Neuronal stem cell (in vitro differentiated cells): Measurements from ENCODE around the gene IFI35.
A peak's percentile ranks its signal among the peaks of the same experiment; 100 is the strongest.
"Not testable (repeated sequence)": the region's sequence is repeated elsewhere in the genome, so short reads cannot be mapped to it uniquely, and the experiment has no call there.

ENCODE experiments used
- DNase-seq: peaks from one replicate; pipeline ENCODE4 v3.0.0-alpha.2; 2013; ENCODE audit warnings: low spot score
- H2AFZ ChIP-seq: one replicate; pipeline ENCODE4 v1.6.1; 2013; ENCODE audit warnings: mild to moderate bottlenecking, low read length, inconsistent platforms
- H2AK5ac ChIP-seq: 2 replicates; pipeline ENCODE4 v1.6.1; 2013; ENCODE audit warnings: low read depth, mild to moderate bottlenecking, inconsistent platforms, low read length, moderate library complexity, mixed read lengths
- H2BK120ac ChIP-seq: 2 replicates; pipeline ENCODE4 v1.6.1; 2013; ENCODE audit warnings: low read depth, mild to moderate bottlenecking, inconsistent platforms, low read length, moderate library complexity, mixed read lengths
- H2BK12ac ChIP-seq: one replicate; pipeline ENCODE4 v1.6.1; 2013; ENCODE audit warnings: low read length, inconsistent platforms
- H2BK15ac ChIP-seq: 2 replicates; pipeline ENCODE4 v1.6.1; 2013; ENCODE audit warnings: mild to moderate bottlenecking, low read length, inconsistent platforms, mixed read lengths
- H2BK5ac ChIP-seq: one replicate; pipeline ENCODE4 v1.6.1; 2013; ENCODE audit warnings: inconsistent platforms, mild to moderate bottlenecking, low read length, moderate library complexity
- H3K14ac ChIP-seq: one replicate; pipeline ENCODE4 v1.6.1; 2013; ENCODE audit warnings: low read length, inconsistent platforms
- H3K18ac ChIP-seq: 2 replicates; pipeline ENCODE4 v1.6.1; 2013; ENCODE audit warnings: low read length, inconsistent platforms
- H3K23ac ChIP-seq: 2 replicates; pipeline ENCODE4 v1.6.1; 2013; ENCODE audit warnings: low read depth, mild to moderate bottlenecking, mixed read lengths, low read length, inconsistent platforms; ENCODE audit not compliant: poor library complexity
- H3K27ac ChIP-seq: replicated peaks from 3 replicates; pipeline ENCODE4 v1.5.1; 2013; ENCODE audit warnings: low read length, inconsistent platforms
- H3K27me3 ChIP-seq, 3 experiments: 2 replicates each; pipeline ENCODE4 v1.6.1; 2013; ENCODE audit warnings: low read length in 3 of 3, mild to moderate bottlenecking in 2 of 3, inconsistent platforms in 1 of 3, low read depth in 1 of 3, mixed read lengths in 1 of 3, moderate library complexity in 1 of 3; ENCODE audit not compliant: control insufficient read depth in 3 of 3, insufficient read depth in 3 of 3
- H3K36me3 ChIP-seq, 2 donors: replicated peaks in 1 of 2; 2 replicates each; pipeline ENCODE4 v1.6.1; 2013; ENCODE audit warnings: low read length in 2 of 2; ENCODE audit not compliant: control insufficient read depth in 2 of 2, insufficient read depth in 2 of 2
- H3K4ac ChIP-seq: 2 replicates; pipeline ENCODE4 v1.6.1; 2013; ENCODE audit warnings: inconsistent platforms, mild to moderate bottlenecking, low read length, moderate library complexity
- H3K4me1 ChIP-seq, 2 donors: 1 replicate in 1 of 2; 2 replicates in 1 of 2; pipeline ENCODE4 v1.6.1; 2013; ENCODE audit warnings: low read length in 2 of 2, low read depth in 1 of 2; ENCODE audit not compliant: control insufficient read depth in 2 of 2, insufficient read depth in 1 of 2
- H3K4me2 ChIP-seq: one replicate; pipeline ENCODE4 v1.6.1; 2013; ENCODE audit warnings: mild to moderate bottlenecking, low read length, inconsistent platforms; ENCODE audit not compliant: insufficient read depth, poor library complexity, severe bottlenecking
- H3K4me3 ChIP-seq, 2 donors: 2 replicates each; pipeline ENCODE4 v1.5.1; 2013; ENCODE audit warnings: low read length in 2 of 2, mild to moderate bottlenecking in 2 of 2, inconsistent platforms in 1 of 2, moderate library complexity in 1 of 2
- H3K79me1 ChIP-seq: one replicate; pipeline ENCODE4 v1.6.1; 2013; ENCODE audit warnings: low read depth, mild to moderate bottlenecking, inconsistent platforms, low read length, moderate library complexity
- H3K9ac ChIP-seq: one replicate; pipeline ENCODE4 v1.6.1; 2013; ENCODE audit warnings: mild to moderate bottlenecking, low read depth, low read length, inconsistent platforms; ENCODE audit not compliant: poor library complexity
- H3K9me3 ChIP-seq, 2 donors: replicated peaks in 1 of 2; 2 replicates each; pipeline versions ENCODE3 to v1.6.1; 2013; ENCODE audit warnings: low read length in 2 of 2, mild to moderate bottlenecking in 2 of 2, inconsistent platforms in 1 of 2, low read depth in 1 of 2, mixed read lengths in 1 of 2, moderate library complexity in 1 of 2; ENCODE audit not compliant: control insufficient read depth in 2 of 2, insufficient read depth in 1 of 2
- H4K8ac ChIP-seq: one replicate; pipeline ENCODE4 v1.6.1; 2013; ENCODE audit warnings: low read depth, mild to moderate bottlenecking, inconsistent platforms, low read length, moderate library complexity
- H4K91ac ChIP-seq: one replicate; pipeline ENCODE4 v1.6.1; 2013; ENCODE audit warnings: low read length, low read depth, mild to moderate bottlenecking, inconsistent platforms; ENCODE audit not compliant: poor library complexity
- WGBS, 2 donors: extraction: QIAGEN DNeasy Blood & Tissue Kit; methylation state at CpG; one replicate each; pipeline ENCODE4 v1.1.7; 2013; ENCODE audit warnings: missing lambda C conversion rate in 2 of 2, mixed read lengths in 1 of 2; ENCODE audit not compliant: insufficient read length in 2 of 2, insufficient replicate concordance in 1 of 2; ENCODE audit errors: extremely low coverage in 2 of 2; 5-methylcytosine and 5-hydroxymethylcytosine counted together

The IFI35 gene

DNA sequence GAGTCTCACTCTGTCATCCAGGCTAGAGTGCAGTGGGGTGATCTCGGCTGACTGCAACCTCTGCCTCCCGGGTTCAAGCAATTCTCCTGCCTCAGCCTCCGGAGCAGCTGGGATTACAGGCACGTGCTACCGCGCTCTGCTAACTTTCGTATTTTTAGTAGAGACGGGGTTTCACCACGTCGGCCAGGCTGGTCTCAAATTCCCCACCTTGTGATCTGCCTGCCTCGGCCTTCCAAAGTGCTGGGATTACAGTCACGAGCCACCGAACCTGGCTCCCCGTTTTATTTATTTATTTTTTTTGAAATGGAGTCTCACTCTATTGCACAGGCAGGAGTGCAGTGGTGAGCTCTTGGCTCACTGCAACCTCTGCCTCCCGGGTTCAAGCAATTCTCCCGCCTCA, 30.9 kb upstream of the IFI35 start:
- H3K27ac ChIP-seq, H4K8ac ChIP-seq, H2BK12ac ChIP-seq, H3K4ac ChIP-seq, H3K79me1 ChIP-seq, H3K4me3 ChIP-seq, H3K4me1 ChIP-seq, H2BK5ac ChIP-seq, DNase-seq, H3K9ac ChIP-seq, H2AK5ac ChIP-seq, H2BK120ac ChIP-seq, H3K18ac ChIP-seq, H4K91ac ChIP-seq, H3K4me2 ChIP-seq, H3K23ac ChIP-seq, H2AFZ ChIP-seq, H3K27me3 ChIP-seq, H3K14ac ChIP-seq, H2BK15ac ChIP-seq, H3K9me3 ChIP-seq, H3K36me3 ChIP-seq: not testable (repeated sequence)
- WGBS, 2 donors = no CpG with 5 or more reads among the region's 16 CpGs

DNA sequence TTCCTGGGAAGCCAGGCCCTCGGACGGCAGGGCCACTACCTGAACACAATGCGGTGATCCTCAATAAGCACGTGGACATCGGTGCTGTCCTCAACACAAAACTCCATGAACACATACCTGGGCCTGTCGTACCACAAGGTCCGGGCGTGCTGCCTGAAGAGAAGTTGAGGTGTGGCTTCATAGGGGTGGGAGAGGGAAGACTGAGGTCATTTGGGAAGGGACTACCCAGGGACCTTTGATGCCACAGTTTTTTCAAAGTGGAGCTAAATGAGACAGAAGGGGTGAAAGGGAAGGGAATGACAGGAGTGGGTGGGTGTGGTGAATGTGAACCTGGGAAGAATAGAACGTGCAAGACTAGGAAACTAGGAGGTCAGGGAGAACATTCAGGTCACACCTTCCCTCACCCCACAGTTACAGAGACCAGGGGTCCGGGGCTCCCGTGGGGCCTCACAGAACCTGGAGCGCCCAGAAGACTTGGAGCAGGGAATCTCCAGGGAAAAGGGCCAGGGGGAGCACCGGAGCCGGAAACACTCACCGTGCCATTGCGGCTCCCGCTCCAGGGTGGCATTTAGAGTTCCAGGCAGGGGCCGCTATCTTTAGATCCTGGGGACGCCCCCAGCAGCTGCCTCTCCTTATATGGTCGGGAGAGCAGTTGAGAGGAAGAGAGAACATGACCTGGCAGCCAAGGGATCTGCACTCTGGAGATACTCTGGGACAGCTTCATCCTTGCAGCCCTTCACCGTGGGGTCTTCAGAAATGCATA, 26.9 kb upstream of the IFI35 start, which contains the start of gene PTGES3L:
PTGES3L (minus strand) TSS at position 570 of the 763 bp plus-strand sequence; CDS start at position 543, 27 bp downstream.
- peak within 1 kb of the TSS; percentile 91 for H3K18ac ChIP-seq
- H2BK120ac ChIP-seq = peak within 1 kb of the TSS; percentile 87
- peaks cover 2 to 12% of the 10 kb centered on the region in 2 donors for H3K4me1 ChIP-seq
- peak within 1 kb of the TSS; percentile 81 for H2AK5ac ChIP-seq
- peak within 1 kb of the TSS; percentile 72 for H4K91ac ChIP-seq
- peak within 1 kb of the TSS; percentile 22 for H2BK12ac ChIP-seq
- H3K4me2 ChIP-seq = peak within 1 kb of the TSS; percentile 96
- peak within 1 kb of the TSS; percentile 59 for H3K27ac ChIP-seq
- H3K23ac ChIP-seq = peak within 1 kb of the TSS; percentile 99
- H3K79me1 ChIP-seq = peaks cover 10% of the 10 kb centered on the region
- H3K36me3 ChIP-seq = peaks cover 0 to 10% of the 10 kb centered on the region in 2 donors
- H3K14ac ChIP-seq = peak within 1 kb of the TSS; percentile 89
- no peak within 1 kb of the TSS for H4K8ac ChIP-seq
- H3K27me3 ChIP-seq = no peaks in the 10 kb centered on the region
- H2AFZ ChIP-seq = peak within 1 kb of the TSS; percentile 86
- H2BK5ac ChIP-seq = peak within 1 kb of the TSS; percentile 75
- peak within 1 kb of the TSS; percentile 59 to 97 for H3K4me3 ChIP-seq
- H3K9me3 ChIP-seq = peaks cover 0 to 3% of the 10 kb centered on the region in 2 donors
- no peak for DNase-seq
- no peak within 1 kb of the TSS for H2BK15ac ChIP-seq
- WGBS, 2 donors = no CpG with 5 or more reads among the region's 21 CpGs
- H3K4ac ChIP-seq = peak within 1 kb of the TSS; percentile 37
- peak within 1 kb of the TSS; percentile 98 for H3K9ac ChIP-seq

DNA sequence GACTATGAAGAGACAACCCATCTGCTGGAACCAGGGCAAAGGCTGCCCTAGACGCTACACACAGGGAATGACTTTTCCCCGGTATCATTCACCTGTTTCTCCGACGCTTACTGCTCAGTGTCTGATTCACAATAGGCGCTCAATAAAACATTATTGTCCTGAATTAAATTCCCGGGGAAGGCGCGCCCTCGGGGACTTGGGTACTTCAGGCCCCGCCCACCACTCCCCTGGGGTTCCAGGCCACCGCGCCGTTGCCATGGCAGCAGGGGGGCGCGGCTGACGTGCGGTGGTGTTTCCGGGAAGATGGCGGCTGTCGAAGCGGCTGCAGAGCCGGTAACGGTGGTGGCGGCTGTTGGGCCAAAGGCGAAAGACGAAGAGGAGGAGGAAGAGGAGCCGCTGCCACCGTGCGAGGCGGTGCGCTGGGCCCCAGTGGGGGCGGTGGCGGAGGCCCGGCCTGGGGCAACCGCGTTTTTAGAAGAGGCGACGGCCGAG, 26.3 kb upstream of the IFI35 start, which contains the start of gene RUNDC1:
RUNDC1 (plus strand) TSS at position 292 of the 492 bp plus-strand sequence; CDS start at position 304, 12 bp downstream.
- H3K4me1 ChIP-seq = peaks cover 2 to 12% of the 10 kb centered on the region in 2 donors
- peak within 1 kb of the TSS; percentile 96 for H3K4me2 ChIP-seq
- H3K4ac ChIP-seq = peak within 1 kb of the TSS; percentile 37
- peaks cover 2 to 16% of the 10 kb centered on the region in 2 donors for H3K36me3 ChIP-seq
- H3K27ac ChIP-seq = peak within 1 kb of the TSS; percentile 59
- peak within 1 kb of the TSS; percentile 89 for H3K14ac ChIP-seq
- H2AK5ac ChIP-seq = peak within 1 kb of the TSS; percentile 81
- DNase-seq = peak; percentile 91
- H3K79me1 ChIP-seq = peaks cover 10% of the 10 kb centered on the region
- peak within 1 kb of the TSS; percentile 91 for H3K18ac ChIP-seq
- H3K9ac ChIP-seq = peak within 1 kb of the TSS; percentile 98
- H2BK15ac ChIP-seq = no peak within 1 kb of the TSS
- H4K91ac ChIP-seq = peak within 1 kb of the TSS; percentile 72
- H3K4me3 ChIP-seq = peak within 1 kb of the TSS; percentile 59 to 97
- WGBS, 2 donors = no CpG with 5 or more reads among the region's 39 CpGs
- no peak within 1 kb of the TSS for H4K8ac ChIP-seq
- H2BK120ac ChIP-seq = peak within 1 kb of the TSS; percentile 87
- peak within 1 kb of the TSS; percentile 99 for H3K23ac ChIP-seq
- peaks cover 0 to 3% of the 10 kb centered on the region in 2 donors for H3K9me3 ChIP-seq
- H3K27me3 ChIP-seq = no peaks in the 10 kb centered on the region
- H2BK5ac ChIP-seq = peak within 1 kb of the TSS; percentile 75
- H2BK12ac ChIP-seq = peak within 1 kb of the TSS; percentile 22
- peak within 1 kb of the TSS; percentile 86 for H2AFZ ChIP-seq
